Measurements from ENCODE around the gene PPP4R4. TPM values are rescaled to one million over a fixed set of nuclear protein-coding genes. Genes with fewer than 3 reads are reported as not detected.

PPP4R4 gene
- total RNA-seq, 1 donor from 2014 or later: 14.0 TPM

DNA sequence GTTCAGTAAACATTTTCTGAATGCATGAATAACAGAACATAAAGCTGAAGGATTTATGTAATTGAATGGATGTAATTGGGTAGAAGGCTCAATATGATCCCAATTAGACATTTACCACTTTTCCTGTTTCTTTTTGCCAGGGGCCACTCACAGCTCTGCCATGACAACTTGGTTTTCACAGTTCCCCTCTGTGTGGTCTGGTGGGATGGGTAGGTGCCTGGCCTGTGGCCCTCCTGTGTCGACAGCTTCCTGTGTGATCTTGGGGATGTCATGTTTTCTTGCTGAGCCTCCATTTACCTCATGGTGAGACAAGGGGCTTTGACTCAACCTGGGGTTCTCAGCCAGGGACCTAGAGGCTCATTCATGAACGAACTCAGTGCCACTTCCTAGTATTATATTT, 131.5 kb downstream of the PPP4R4 start:
- Histone ChIP-seq H3K36me3 (ENCODE audit: control insufficient read depth, insufficient read depth, low read length) (no peaks in the 10 kb centered on the region), H3K27me3 (ENCODE audit: control insufficient read depth, insufficient read depth, low read length) (no peaks in the 10 kb centered on the region), H3K4me3 (ENCODE audit: low read depth, low read length) (no peak overlapping the region)
- FAIRE-seq: no peak
- TF ChIP-seq, protein P1, sequence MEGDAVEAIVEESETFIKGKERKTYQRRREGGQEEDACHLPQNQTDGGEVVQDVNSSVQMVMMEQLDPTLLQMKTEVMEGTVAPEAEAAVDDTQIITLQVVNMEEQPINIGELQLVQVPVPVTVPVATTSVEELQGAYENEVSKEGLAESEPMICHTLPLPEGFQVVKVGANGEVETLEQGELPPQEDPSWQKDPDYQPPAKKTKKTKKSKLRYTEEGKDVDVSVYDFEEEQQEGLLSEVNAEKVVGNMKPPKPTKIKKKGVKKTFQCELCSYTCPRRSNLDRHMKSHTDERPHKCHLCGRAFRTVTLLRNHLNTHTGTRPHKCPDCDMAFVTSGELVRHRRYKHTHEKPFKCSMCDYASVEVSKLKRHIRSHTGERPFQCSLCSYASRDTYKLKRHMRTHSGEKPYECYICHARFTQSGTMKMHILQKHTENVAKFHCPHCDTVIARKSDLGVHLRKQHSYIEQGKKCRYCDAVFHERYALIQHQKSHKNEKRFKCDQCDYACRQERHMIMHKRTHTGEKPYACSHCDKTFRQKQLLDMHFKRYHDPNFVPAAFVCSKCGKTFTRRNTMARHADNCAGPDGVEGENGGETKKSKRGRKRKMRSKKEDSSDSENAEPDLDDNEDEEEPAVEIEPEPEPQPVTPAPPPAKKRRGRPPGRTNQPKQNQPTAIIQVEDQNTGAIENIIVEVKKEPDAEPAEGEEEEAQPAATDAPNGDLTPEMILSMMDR (IDR thresholded peaks at IDR 0.05; ENCODE audit: insufficient read depth, low read length, severe bottlenecking): no peak
- no peak for DNase-seq (ENCODE audit: low read depth)

DNA sequence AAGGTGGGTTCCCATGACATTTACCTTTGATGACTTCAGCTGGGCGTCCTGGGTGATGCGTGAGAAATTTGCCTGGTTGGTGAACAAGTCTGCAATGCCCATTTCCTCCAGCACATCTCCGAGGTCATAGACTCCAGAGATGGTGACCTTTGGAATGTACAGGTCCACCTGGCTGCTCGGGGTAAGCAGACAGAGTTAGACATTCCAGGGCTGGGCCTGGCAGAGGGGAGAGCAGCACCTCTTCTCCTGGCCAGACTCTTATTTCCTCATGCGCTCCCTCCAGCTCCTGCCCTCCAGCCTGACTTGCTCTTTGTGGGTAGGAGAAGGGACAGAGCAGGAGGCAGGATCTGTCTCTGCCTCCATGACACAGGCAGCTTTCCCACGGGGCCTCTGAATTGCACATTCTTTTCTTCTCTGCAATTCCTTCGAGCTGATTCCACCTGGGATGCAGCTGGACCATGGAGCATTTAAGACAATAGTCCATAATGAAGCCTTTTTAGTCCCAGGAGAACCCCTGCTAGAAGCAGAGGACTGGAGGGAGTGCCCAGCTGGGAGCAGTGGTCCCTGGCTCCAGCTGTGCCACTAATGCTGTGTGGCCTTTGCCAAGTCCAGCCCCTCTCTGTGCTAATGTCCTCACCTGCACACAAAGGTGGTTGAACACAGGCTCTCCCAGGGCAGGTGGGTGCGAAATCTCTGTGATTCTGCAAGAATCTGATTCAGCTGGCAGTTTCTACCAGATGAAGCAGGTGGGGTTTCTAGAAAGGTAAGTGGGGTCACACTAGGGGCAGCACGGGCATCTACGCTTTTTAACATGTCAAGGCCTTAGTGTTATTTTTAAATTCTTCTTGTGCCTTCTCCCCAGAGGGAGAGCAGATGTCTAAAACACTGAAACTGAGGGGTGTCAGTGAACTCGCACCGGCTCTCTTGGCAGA, 132.2 kb downstream of the PPP4R4 start:
- FAIRE-seq (no peak), DNase-seq (ENCODE audit: low read depth) (no peak)
- no peak overlapping the region for H3K4me3 ChIP-seq (ENCODE audit: low read depth, low read length)
- H3K27me3 ChIP-seq (ENCODE audit: control insufficient read depth, insufficient read depth, low read length): no peaks in the 10 kb centered on the region
- TF ChIP-seq, protein P1 (IDR thresholded peaks at IDR 0.05; ENCODE audit: insufficient read depth, low read length, severe bottlenecking): no peak
- no peaks in the 10 kb centered on the region for H3K36me3 ChIP-seq (ENCODE audit: control insufficient read depth, insufficient read depth, low read length)

DNA sequence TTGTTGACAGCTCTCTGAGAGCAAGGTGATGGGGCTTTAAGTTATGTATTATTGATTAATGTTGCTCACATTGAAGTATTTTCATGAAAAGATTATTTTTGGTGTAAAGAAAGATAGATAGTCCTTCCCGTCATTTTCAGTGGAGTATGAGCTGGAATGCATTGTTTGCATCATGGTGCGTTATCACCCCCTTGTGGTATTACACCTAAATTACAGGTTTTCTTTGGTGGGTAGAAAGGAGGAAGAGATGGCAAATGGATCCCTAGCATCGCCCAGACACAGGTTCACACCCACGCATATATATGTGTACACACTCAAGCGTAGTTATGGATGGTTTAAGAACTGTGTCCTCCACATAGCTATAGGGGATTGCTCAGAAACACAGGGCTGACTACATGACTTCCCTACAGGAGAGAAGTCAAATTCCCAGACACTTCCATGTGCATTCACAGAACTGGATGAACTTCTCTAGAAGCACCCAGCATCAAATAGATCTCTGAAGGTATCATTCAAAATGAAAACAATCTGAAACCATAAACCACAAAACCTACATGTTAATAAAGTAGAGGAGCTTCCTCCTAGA, 133.4 kb downstream of the PPP4R4 start:
- Histone ChIP-seq H3K27me3 (ENCODE audit: control insufficient read depth, insufficient read depth, low read length) (no peaks in the 10 kb centered on the region), H3K36me3 (ENCODE audit: control insufficient read depth, insufficient read depth, low read length) (no peaks in the 10 kb centered on the region), H3K4me3 (ENCODE audit: low read depth, low read length) (no peak overlapping the region)
- FAIRE-seq (no peak), DNase-seq (ENCODE audit: low read depth) (peak; percentile 7)
- TF ChIP-seq, protein P1 (IDR thresholded peaks at IDR 0.05; ENCODE audit: insufficient read depth, low read length, severe bottlenecking): peak; percentile 4

DNA sequence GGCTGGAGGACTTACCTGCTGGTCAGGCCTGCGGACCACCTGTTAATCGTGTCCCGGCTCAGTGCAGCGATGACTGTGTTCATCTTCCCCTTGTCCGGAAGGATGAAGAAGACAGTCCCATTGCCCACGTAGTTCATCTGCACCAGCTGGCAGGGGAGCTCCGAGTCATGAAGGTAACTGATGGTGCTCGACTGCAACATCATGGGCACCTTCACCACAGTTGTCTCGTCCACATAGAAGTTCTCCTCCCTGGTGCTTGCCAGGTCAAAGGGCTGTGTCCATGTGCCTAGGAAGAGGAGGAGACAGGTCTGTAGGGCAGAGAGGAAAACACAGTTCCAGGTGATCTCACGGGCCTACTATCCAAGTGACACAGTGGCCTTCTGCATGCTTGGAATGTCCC, 135.6 kb downstream of the PPP4R4 start:
- H3K36me3 ChIP-seq (ENCODE audit: control insufficient read depth, insufficient read depth, low read length): no peaks in the 10 kb centered on the region
- no peaks in the 10 kb centered on the region for H3K27me3 ChIP-seq (ENCODE audit: control insufficient read depth, insufficient read depth, low read length)
- TF ChIP-seq, protein P1 (IDR thresholded peaks at IDR 0.05; ENCODE audit: insufficient read depth, low read length, severe bottlenecking): no peak
- no peak for DNase-seq (ENCODE audit: low read depth)
- H3K4me3 ChIP-seq (ENCODE audit: low read depth, low read length): no peak overlapping the region
- FAIRE-seq: no peak

DNA sequence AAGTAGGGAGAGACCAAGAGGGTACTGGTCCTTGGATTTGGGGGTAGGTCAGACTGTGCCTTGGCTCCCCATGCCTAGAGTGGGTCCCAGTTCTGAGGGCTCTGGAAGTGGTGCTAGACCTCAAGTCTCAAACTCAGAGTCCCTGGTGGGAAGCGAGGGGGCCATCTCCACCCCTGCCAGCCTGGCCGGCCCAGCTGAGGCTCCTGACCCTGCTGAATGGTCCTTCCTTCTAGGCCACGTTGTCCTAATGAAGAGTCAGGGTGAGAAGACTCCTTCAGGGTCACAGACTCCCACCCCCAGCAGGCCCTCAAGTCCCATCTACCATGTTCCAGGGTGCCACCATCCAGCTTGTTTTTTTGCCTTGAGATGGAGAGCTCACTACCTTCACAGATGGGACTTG, 136.1 kb downstream of the PPP4R4 start:
- H3K4me3 ChIP-seq (ENCODE audit: low read depth, low read length): no peak overlapping the region
- FAIRE-seq (no peak), DNase-seq (ENCODE audit: low read depth) (no peak)
- TF ChIP-seq, protein P1 (IDR thresholded peaks at IDR 0.05; ENCODE audit: insufficient read depth, low read length, severe bottlenecking): no peak
- H3K36me3 ChIP-seq (ENCODE audit: control insufficient read depth, insufficient read depth, low read length): no peaks in the 10 kb centered on the region
- H3K27me3 ChIP-seq (ENCODE audit: control insufficient read depth, insufficient read depth, low read length): no peaks in the 10 kb centered on the region
